ENCODE results near the gene ATP4B.

ATP4B gene

GRCh38 chr13:113642563-113642962 lies 15.4 kb downstream of the ATP4B start:
- no peak for DNase-seq (ENCODE audit: low read depth in 2 of 2)

- no peak for DNase-seq (ENCODE audit: low read depth in 2 of 2)
Observed at GRCh38 chr13:113641426-113641825, 16.6 kb downstream of the ATP4B start.

GRCh38 chr13:113639616-113640262 lies 18.3 kb downstream of the ATP4B start:
- no peak for DNase-seq (ENCODE audit: low read depth in 2 of 2)

GRCh38 chr13:113638806-113639205 lies 19.2 kb downstream of the ATP4B start:
- DNase-seq (ENCODE audit: low read depth in 2 of 2), result no peak

DNA sequence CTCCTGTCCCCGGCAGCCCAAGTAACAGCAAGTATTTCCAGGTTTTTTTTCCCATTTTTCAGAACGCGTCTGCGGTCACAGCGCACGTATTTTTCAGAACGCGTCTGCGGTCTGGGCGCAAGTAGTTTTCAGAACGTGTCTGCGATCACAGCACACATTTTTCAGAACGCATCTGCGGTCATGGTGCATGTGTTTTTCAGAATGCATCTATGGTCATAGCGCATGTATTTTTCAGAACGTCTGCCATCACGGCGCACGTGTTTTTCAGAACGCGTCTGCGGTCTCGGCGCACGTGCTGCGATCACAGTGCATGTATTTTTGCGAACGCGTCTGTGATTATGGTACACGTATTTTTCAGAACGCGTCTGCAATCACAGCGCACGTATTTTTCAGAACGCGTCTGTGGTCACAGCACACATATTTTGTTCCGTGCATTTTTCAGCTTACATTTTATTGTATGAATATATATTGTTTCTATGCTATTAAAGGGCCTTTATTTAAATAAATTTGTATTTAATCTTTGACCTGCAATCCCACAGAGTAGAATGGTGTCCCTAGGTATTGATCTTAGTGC lies 19.7 kb downstream of the ATP4B start:
- no peak for DNase-seq (ENCODE audit: low read depth in 2 of 2)

- DNase-seq (ENCODE audit: low read depth in 2 of 2), result no peak
Observed at GRCh38 chr13:113637262-113638160, 20.5 kb downstream of the ATP4B start.

GRCh38 chr13:113636266-113636963 lies 21.6 kb downstream of the ATP4B start:
- no peak for DNase-seq (ENCODE audit: low read depth in 2 of 2)

DNA sequence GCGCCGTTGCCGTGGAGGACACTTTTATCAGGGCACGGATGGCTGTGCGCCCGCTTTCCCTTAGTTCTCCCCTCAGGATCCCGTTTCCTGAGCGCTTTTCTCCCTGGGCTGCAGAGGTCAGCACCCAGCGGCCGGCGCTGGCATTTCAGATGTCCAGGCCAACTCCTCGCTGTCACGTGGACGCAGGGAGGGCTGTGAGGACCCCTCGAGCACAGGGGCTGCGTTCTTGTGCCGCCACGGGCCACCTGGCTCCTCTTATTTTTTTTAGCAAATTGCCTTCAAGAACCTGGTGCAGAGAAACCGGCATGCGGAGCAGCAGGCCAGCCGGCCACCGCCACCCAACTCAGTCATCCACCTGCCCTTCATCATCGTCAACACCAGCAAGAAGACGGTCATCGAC lies 22.3 kb downstream of the ATP4B start:
- DNase-seq (ENCODE audit: low read depth in 2 of 2), result no peak

- no peak for DNase-seq (ENCODE audit: low read depth in 2 of 2)
Observed at GRCh38 chr13:113635048-113635420, 23.0 kb downstream of the ATP4B start.

DNA sequence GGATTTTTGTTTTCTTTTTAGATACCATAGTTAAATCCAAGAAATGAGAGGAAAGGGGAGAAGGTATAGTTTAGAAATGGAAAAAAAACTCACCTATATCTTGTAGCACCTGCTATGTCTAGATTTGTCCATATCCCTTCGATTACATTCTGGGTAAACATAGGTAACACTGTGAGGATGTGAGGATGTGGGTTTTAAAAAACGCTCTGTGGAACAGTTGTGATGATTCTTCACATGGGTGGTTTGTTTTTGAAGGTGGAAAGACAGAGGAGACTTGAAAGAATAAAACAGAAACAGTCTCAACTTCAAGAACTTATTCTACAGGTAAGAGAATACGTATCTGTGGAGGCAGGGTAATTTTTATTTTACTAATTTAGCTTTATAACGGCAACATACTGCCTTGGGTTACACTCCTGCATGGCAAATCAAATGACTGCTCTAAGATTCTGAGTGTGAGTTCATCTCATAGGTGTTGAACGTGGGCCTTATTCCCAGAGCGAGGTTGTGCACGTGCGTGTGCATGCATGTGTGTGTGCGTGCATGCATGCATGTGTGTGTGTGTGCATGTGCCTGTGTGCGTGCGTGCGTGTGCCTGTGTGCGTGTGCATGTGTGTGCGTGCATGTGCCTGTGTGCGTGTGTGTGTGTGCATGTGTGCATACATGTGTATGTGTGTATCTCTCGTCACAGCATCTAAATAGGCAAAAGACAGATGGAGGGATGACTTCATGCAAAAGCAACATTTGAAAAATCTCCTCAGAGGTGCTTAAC lies 23.5 kb downstream of the ATP4B start:
- DNase-seq (ENCODE audit: low read depth in 2 of 2), result no peak

DNA sequence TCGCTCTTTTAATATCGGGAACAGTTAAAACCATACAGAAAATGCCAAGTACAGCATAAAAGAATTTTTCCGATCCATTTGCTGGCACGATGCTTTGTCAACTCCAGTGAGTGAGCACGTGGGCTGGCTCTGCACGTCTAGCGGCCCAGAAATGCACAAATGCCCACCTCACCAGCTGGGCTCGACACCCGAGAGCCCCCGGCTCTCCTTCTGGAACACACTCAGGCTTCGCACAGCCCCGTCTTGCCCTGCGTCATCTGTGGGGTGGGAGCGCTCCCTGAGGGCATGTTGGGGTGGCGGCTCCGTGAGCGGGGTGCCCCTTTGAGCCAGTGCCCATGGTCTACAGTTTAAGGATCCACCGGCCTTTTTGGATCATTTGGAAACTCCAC lies 24.5 kb downstream of the ATP4B start:
- DNase-seq (ENCODE audit: low read depth in 2 of 2), result no peak

DNA sequence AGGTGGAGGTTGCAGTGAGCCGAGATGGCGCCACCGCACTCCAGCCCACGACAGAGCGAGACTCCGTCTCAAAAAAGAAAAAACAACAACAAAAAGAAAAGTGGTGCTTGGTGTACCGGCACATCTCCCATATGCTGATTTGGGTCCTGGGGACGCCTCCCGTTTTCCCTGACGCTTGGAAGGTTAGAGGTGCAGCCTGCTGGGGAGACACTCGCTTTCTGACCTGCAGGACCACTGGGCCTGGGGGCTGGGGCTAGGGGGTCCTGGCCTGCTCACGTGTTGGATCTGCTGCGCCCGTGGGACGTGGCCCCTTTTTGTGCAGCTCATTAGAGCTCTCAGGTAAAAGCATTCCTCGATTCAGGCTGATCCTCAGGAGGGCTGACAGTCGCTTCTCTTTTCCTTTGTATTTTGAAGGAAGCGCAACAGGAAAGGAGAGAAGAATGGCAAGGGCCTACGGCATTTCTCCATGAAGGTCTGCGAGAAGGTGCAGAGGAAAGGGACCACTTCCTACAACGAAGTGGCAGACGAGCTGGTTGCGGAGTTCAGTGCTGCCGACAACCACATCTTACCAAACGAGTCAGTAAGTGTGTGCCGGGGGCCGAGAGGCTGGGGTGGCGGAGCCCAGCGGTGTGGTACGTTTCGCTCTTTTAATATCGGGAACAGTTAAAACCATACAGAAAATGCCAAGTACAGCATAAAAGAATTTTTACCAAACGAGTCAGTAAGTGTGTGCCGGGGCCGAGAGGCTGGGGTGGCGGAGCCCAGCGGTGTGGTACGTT lies 25.1 kb downstream of the ATP4B start:
- no peak for DNase-seq (ENCODE audit: low read depth in 2 of 2)

GRCh38 chr13:113631341-113632095 lies 26.5 kb downstream of the ATP4B start:
- DNase-seq (ENCODE audit: low read depth in 2 of 2), result no peak

GRCh38 chr13:113630804-113631203 lies 27.2 kb downstream of the ATP4B start:
- no peak for DNase-seq (ENCODE audit: low read depth in 2 of 2)

GRCh38 chr13:113630296-113630695 lies 27.7 kb downstream of the ATP4B start:
- DNase-seq (ENCODE audit: low read depth in 2 of 2), result no peak

GRCh38 chr13:113629866-113630265 lies 28.1 kb downstream of the ATP4B start:
- no peak for DNase-seq (ENCODE audit: low read depth in 2 of 2)

DNA sequence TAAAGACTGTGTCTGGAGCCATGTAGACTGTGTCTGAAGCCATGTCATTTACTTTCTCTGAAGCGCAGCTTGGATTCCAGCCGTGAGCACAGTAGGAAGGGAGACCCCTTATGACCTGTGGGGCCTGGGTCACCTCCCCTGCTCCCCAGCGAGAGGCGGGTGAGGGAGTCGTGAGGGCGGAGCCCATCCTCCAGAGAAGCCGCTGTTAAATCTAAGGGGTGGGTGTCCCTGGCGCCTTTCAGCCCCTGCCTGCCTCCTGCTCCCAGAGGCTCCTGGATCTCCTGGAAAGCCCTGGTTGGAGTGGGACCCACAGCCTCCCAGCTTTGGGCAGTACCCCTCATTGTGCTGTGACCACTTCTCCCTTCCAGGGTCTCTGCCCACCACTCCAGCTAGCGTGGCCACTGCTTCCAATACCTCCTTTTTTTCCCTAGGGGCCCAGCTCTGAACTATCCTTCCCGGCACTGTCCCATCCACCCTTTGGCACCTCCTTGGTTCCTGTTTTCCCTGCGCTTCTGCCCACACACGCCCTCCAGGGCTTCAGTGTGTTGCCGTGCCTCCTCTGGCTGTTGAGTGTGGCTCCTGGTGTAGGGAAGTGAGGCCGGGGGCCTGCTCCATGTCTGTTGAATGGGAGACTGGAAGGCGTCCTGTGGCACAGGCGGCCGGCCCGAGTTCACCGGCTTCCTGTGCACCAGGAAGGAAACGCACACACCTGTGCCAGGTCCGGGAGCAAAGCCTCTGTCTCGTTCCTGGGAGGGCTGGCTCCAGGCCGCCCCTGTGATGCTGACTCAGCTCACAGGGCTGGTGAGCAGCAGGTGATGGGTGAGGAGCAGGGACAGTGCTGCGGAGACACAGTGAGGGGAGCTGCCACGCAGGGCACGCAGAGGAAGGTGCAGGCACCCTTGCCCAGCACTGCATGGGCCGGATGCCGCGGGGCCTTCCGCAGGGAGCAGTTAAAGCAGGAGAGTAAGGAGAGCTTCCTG lies 29.4 kb downstream of the ATP4B start:
- DNase-seq (ENCODE audit: low read depth in 2 of 2), result no peak

- no peak for DNase-seq (ENCODE audit: low read depth in 2 of 2)
Observed at GRCh38 chr13:113627136-113627535, 30.9 kb downstream of the ATP4B start.
